Chondrocyte (in vitro differentiated cells): ENCODE data around the gene FBXO33. TPM values are rescaled to one million over a fixed set of nuclear protein-coding genes. Genes with fewer than 3 reads are reported as not detected.
A peak's percentile ranks its signal among the peaks of the same experiment; 100 is the strongest.

Experiments used
- DNase-seq: peaks from one replicate; pipeline ENCODE4 v3.0.0; 2021; ENCODE audit warnings: mixed read lengths, low spot score
- H3K27ac Mint-ChIP-seq: one replicate; pipeline ENCODE4 v1.8.0; 2021; ENCODE audit warnings: mild to moderate bottlenecking, moderate library complexity, mixed read lengths; ENCODE audit not compliant: unreplicated experiment
- H3K27me3 Mint-ChIP-seq: 2 replicates; pipeline ENCODE4 v1.8.0; 2021; ENCODE audit warnings: low read depth, mixed read lengths
- H3K36me3 Mint-ChIP-seq: 2 replicates; pipeline ENCODE4 v1.8.0; 2021; ENCODE audit warnings: low read depth, mixed read lengths
- H3K4me1 Mint-ChIP-seq: 2 replicates; pipeline ENCODE4 v1.8.0; 2021; ENCODE audit warnings: low read depth, mild to moderate bottlenecking, mixed read lengths
- H3K4me3 Mint-ChIP-seq: one replicate; pipeline ENCODE4 v1.8.0; 2021; ENCODE audit warnings: mild to moderate bottlenecking, moderate library complexity, mixed read lengths; ENCODE audit not compliant: unreplicated experiment
- H3K9me3 Mint-ChIP-seq: 2 replicates; pipeline ENCODE4 v1.8.0; 2021; ENCODE audit warnings: low read depth, mixed read lengths
- total RNA-seq: library from RNA; stranded (reverse); gene quantifications from 3 replicates; pipeline ENCODE4 v1.2.1, GENCODE V29; 2021
- TF ChIP-seq, protein P1 (sequence below): fragments of 200-600 bp; sonication (generic); IDR thresholded peaks from 2 replicates; pipeline ENCODE4 v1.5.0; 2021; ENCODE audit warnings: antibody characterized with exemption, mild to moderate bottlenecking, moderate library complexity

FBXO33 gene
- total RNA-seq, 1 donor from 2014 or later = 9.2 TPM

DNA sequence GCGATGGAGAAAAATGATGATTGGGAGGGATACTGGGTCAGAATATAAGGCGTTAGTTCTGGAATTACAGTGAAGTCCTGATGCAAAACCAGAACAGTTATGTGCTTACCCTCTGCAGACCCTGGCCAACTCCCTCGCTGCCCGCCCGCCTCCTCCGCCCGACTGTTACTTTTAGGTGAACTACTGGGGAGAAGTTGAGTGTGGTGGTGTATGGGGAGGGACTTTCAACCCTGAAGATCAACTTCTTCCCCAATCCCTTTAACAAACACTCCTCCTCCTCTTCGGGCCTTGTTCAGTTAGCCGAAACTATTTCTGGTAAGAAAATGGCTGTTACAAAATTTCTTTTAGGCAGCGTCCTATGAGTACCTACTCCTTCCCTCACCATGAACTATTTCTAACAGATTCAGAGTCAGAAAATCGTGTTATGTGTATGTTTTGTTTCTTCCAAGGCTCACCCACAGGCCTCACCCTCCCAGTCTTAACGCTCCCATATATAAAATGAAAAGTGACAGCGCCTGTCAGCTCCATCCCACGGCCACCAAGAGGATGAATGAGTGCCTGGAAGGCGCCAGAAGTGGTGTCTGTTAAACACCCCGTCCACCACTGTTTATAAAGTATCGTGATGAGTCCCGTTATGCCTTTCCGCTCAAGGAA, 1.3 kb downstream of the FBXO33 start:
- DNase-seq = no peak
- TF ChIP-seq, protein P1, sequence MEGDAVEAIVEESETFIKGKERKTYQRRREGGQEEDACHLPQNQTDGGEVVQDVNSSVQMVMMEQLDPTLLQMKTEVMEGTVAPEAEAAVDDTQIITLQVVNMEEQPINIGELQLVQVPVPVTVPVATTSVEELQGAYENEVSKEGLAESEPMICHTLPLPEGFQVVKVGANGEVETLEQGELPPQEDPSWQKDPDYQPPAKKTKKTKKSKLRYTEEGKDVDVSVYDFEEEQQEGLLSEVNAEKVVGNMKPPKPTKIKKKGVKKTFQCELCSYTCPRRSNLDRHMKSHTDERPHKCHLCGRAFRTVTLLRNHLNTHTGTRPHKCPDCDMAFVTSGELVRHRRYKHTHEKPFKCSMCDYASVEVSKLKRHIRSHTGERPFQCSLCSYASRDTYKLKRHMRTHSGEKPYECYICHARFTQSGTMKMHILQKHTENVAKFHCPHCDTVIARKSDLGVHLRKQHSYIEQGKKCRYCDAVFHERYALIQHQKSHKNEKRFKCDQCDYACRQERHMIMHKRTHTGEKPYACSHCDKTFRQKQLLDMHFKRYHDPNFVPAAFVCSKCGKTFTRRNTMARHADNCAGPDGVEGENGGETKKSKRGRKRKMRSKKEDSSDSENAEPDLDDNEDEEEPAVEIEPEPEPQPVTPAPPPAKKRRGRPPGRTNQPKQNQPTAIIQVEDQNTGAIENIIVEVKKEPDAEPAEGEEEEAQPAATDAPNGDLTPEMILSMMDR = no peak

DNA sequence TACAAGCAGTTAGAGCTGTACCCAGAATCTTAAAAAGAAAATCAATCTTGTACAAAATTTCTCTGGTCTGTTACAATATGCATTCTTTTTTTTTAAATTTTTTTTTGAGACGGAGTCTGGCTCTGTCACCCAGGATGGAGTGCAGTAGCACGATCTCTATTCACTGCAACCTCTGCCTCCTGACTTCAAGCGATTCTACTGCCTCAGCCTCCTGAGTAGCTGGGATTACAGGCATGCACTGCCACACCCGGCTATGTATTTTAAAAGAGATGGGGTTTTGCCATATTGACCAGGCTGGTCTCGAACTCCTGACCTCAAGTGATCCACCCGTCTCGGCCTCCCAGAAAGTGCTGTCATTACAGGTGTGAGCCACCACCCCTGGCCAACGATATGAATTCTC, 4.1 kb downstream of the FBXO33 start:
- no peak for DNase-seq
- Mint-ChIP-seq H3K4me3 (no peak overlapping the region), H3K9me3 (no peaks in the 10 kb centered on the region), H3K27ac (no peak overlapping the region), H3K27me3 (no peaks in the 10 kb centered on the region), H3K36me3 (no peaks in the 10 kb centered on the region), H3K4me1 (peaks cover 42% of the 10 kb centered on the region)
- TF ChIP-seq, protein P1 = no peak

More for the DNA sequence above, 1.3 kb downstream of the FBXO33 start:
- H3K27ac Mint-ChIP-seq = peak overlapping the region; percentile 95
- H3K4me1 Mint-ChIP-seq = peaks cover 44% of the 10 kb centered on the region
- H3K9me3 Mint-ChIP-seq = no peaks in the 10 kb centered on the region
- peak overlapping the region; percentile 96 for H3K4me3 Mint-ChIP-seq
- H3K36me3 Mint-ChIP-seq = no peaks in the 10 kb centered on the region
- H3K27me3 Mint-ChIP-seq = no peaks in the 10 kb centered on the region

DNA sequence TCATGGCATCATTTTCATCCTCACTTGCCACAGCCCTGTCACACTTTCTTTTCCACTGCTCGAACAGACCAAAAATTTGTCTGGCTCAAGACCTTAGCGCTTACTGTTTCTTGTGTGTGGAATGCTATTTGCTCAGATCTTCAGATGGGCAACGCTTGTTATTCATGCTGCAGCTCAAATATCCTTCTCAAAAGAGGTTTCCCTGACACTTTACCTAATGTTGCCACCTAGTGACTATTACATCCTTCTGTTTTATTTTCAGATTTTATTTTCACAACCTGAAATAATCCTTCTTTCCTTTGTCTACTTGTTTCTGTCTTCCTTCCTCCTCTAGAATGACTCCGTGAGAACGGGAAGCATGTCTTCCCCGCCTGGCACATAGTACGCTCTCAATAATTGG, 5.6 kb downstream of the FBXO33 start:
- no peak for DNase-seq
- no peak overlapping the region for H3K4me3 Mint-ChIP-seq
- no peaks in the 10 kb centered on the region for H3K27me3 Mint-ChIP-seq
- H3K4me1 Mint-ChIP-seq = peaks cover 41% of the 10 kb centered on the region
- no peaks in the 10 kb centered on the region for H3K9me3 Mint-ChIP-seq
- TF ChIP-seq, protein P1 = peak; percentile 75
- peak overlapping the region; percentile 1 for H3K27ac Mint-ChIP-seq
- H3K36me3 Mint-ChIP-seq = no peaks in the 10 kb centered on the region

DNA sequence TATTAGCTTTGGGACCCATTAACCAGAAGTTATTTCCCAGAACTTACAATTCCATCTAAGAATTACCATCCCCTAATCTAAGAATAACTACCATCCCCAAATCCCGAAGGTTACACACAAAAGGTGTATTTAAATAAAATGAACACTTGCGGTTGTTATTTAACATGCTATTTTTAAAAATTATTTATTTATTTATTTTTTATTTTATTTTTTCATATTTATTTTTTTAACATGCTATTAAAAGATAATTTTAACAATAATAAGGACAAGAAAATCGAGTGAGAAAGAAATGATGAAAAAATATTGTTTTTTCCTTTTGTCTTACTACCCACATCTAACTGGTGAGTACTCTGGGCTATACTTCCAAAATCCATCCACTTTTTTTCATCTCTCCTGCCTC, 6.3 kb downstream of the FBXO33 start:
- Mint-ChIP-seq H3K36me3 (no peaks in the 10 kb centered on the region), H3K27me3 (no peaks in the 10 kb centered on the region), H3K4me3 (no peak overlapping the region), H3K4me1 (peaks cover 38% of the 10 kb centered on the region), H3K27ac (no peak overlapping the region), H3K9me3 (no peaks in the 10 kb centered on the region)
- TF ChIP-seq, protein P1 = no peak
- DNase-seq = no peak

DNA sequence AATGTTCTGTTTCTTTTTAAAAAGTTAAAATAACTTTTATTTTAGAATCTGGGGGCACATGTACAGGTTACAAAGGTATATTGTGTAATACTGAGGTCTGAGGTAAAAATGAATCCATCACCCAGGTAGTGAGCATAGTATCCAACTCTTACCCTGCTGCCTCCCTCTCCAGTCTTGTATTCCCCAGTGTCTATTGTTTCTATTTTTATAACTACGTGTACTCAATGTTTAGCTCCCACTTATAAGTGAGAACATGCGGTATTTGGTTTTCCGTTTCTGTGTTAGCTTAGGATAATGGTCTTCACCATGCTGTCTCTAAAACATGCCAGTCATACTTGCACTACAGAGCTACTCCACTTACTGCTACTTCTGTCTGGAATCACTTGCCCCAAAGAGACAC, 8.4 kb downstream of the FBXO33 start:
- DNase-seq = no peak
- Mint-ChIP-seq H3K9me3 (no peaks in the 10 kb centered on the region), H3K4me3 (no peak overlapping the region), H3K27ac (no peak overlapping the region), H3K4me1 (peaks cover 18% of the 10 kb centered on the region), H3K27me3 (no peaks in the 10 kb centered on the region), H3K36me3 (no peaks in the 10 kb centered on the region)
- TF ChIP-seq, protein P1 = no peak
